HCT116 (cell line): ENCODE data around the gene ZNF524. TPM values are rescaled to one million over a fixed set of nuclear protein-coding genes. Genes with fewer than 3 reads are reported as not detected.

Experiments used
- ATAC-seq: fragments of 200-7000 bp; cut with Tn5 transposase; 2 replicates; pipeline ENCODE4 v1.9.1; 2020; ENCODE audit warnings: mild to moderate bottlenecking, moderate library complexity
- BruUV-seq: library from RNA; stranded (reverse); fragments of 400-500 nt; replicated peaks from 2 replicates; lab custom pipeline; 2021; lab: Mats Ljungman, UMichigan
- CTCF ChIA-PET: fragments of 300-600 bp; sonication (Branson Sonifier 250); formaldehyde crosslinking; loops from one replicate; lab custom pipeline; 2021; ENCODE audit warnings: antibody characterized with exemption; lab: Charles Lee
- POLR2A ChIA-PET: fragments of 300-600, 350-600 bp; sonication (Branson Sonifier 250); formaldehyde crosslinking; loops from one replicate; lab custom pipeline; 2021; ENCODE audit warnings: antibody characterized with exemption; lab: Charles Lee
- RAD21 ChIA-PET, 2 experiments: fragments of 300-600 bp; sonication (Branson Sonifier 250); formaldehyde crosslinking; loops; one replicate each; lab custom pipeline; 2023; ENCODE audit warnings: low total read pairs in 2 of 2; ENCODE audit not compliant: uncharacterized antibody in 2 of 2, unreplicated experiment in 2 of 2, low non-redundant PET in 1 of 2; lab: Charles Lee
- DNase-seq: peaks from one replicate; pipeline ENCODE4 v3.0.0-alpha.2; 2010; ENCODE audit warnings: low read depth, low spot score
- H2AFZ ChIP-seq: fragments of 200-600 bp; shearing (Covaris generic), sonication (generic); 2 replicates; pipeline ENCODE4 v1.6.1; 2017; ENCODE audit warnings: low read depth, mixed run types, mixed read lengths, antibody characterized with exemption, low read length; ENCODE audit not compliant: poor library complexity, severe bottlenecking
- H3K27ac ChIP-seq: 2 replicates; pipeline ENCODE4 v1.5.1; 2012; ENCODE audit warnings: low read depth, low read length
- H3K27me3 ChIP-seq: fragments of 200-600 bp; sonication (generic); 2 replicates; pipeline ENCODE4 v1.6.1; 2016; ENCODE audit warnings: mixed run types, low read length, mixed read lengths; ENCODE audit not compliant: insufficient read depth
- H3K36me3 ChIP-seq, 2 experiments: fragments of 200-500 bp in 1 of 2; fragments of 200-600 bp in 1 of 2; sonication (Bioruptor generic) in 1 of 2; sonication (generic) in 1 of 2; 2 replicates each; pipeline versions ENCODE4 v1.5.1 to v1.6.1; 2014 to 2016; ENCODE audit warnings: low read length in 2 of 2, inconsistent platforms in 1 of 2, mixed read lengths in 1 of 2, mixed run types in 1 of 2; ENCODE audit not compliant: insufficient read depth in 2 of 2, control insufficient read depth in 1 of 2
- H3K4me1 ChIP-seq, 2 experiments: fragments of 200-600 bp in 1 of 2; sonication (generic) in 1 of 2; 2 replicates each; pipeline versions ENCODE4 v1.5.1 to v1.6.1; 2012 to 2017; ENCODE audit warnings: low read length in 2 of 2, inconsistent platforms in 1 of 2, mild to moderate bottlenecking in 1 of 2, mixed read lengths in 1 of 2, mixed run types in 1 of 2, moderate library complexity in 1 of 2; ENCODE audit not compliant: insufficient read depth in 2 of 2, control insufficient read depth in 1 of 2
- H3K4me2 ChIP-seq: fragments of 200-600 bp; sonication (generic); 2 replicates; pipeline ENCODE4 v1.6.1; 2017; ENCODE audit warnings: mixed run types, low read length, mixed read lengths
- H3K4me3 ChIP-seq, 2 experiments: fragments of 200-600 bp in 1 of 2; sonication (generic) in 1 of 2; replicated peaks in 1 of 2; 2 replicates each; pipeline ENCODE4 v1.5.1; 2011 to 2016; ENCODE audit warnings: low read length in 2 of 2, control low read depth in 1 of 2, low read depth in 1 of 2, mild to moderate bottlenecking in 1 of 2, mixed read lengths in 1 of 2, mixed run types in 1 of 2
- H3K79me2 ChIP-seq: fragments of 200-600 bp; sonication (generic); 2 replicates; pipeline ENCODE4 v1.6.1; 2017; ENCODE audit warnings: mild to moderate bottlenecking, mixed run types, low read length, moderate library complexity, mixed read lengths; ENCODE audit not compliant: insufficient read depth
- H3K9ac ChIP-seq: fragments of 200-600 bp; sonication (generic); 2 replicates; pipeline ENCODE4 v1.6.1; 2016; ENCODE audit warnings: low read length, mixed read lengths
- H3K9me2 ChIP-seq: fragments of 200-600 bp; sonication (generic), shearing (Covaris generic); 2 replicates; pipeline ENCODE4 v1.6.1; 2017; ENCODE audit warnings: mixed run types, mild to moderate bottlenecking, moderate library complexity; ENCODE audit not compliant: insufficient read depth
- H3K9me3 ChIP-seq, 2 experiments: fragments of 200-500 bp in 1 of 2; fragments of 200-600 bp in 1 of 2; sonication (Bioruptor generic) in 1 of 2; sonication (generic) in 1 of 2; 2 replicates each; pipeline ENCODE4 v1.6.1; 2014 to 2017; ENCODE audit warnings: low read length in 2 of 2, mixed read lengths in 2 of 2, inconsistent platforms in 1 of 2, low read depth in 1 of 2, mild to moderate bottlenecking in 1 of 2, mixed run types in 1 of 2, moderate library complexity in 1 of 2; ENCODE audit not compliant: control insufficient read depth in 1 of 2, insufficient read depth in 1 of 2
- H4K20me1 ChIP-seq: fragments of 200-600 bp; sonication (generic), shearing (Covaris generic); 2 replicates; pipeline ENCODE4 v1.6.1; 2017; ENCODE audit warnings: mixed run types, mild to moderate bottlenecking, moderate library complexity; ENCODE audit not compliant: insufficient read depth
- ATF3 ChIP-seq: IDR thresholded peaks from 2 replicates; pipeline ENCODE4 v1.6.1; 2012
- CEBPB ChIP-seq: IDR thresholded peaks from 2 replicates; pipeline ENCODE4 v1.6.1; 2012; ENCODE audit warnings: low read depth
- CTCF ChIP-seq, 3 experiments: fragments of 200-600 bp in 1 of 3; sonication (generic) in 1 of 3; IDR thresholded peaks in 2 of 3; conservative IDR thresholded peaks in 1 of 3; 2 replicates each; pipeline ENCODE4 v1.5.1; 2012 to 2017; ENCODE audit warnings: low read depth in 2 of 3, low read length in 2 of 3, antibody characterized with exemption in 1 of 3, borderline replicate concordance in 1 of 3, control low read depth in 1 of 3, mild to moderate bottlenecking in 1 of 3, mixed read lengths in 1 of 3, mixed run types in 1 of 3, moderate library complexity in 1 of 3; ENCODE audit not compliant: insufficient read depth in 1 of 3
- EGR1 ChIP-seq: IDR thresholded peaks from 2 replicates; pipeline ENCODE4 v1.6.1; 2012; ENCODE audit warnings: low read depth
- ELF1 ChIP-seq: IDR thresholded peaks from 2 replicates; pipeline ENCODE4 v1.6.1; 2012; ENCODE audit warnings: low read depth, borderline replicate concordance
- EZH2 ChIP-seq: fragments of 200-600 bp; sonication (generic); IDR thresholded peaks from 2 replicates; pipeline ENCODE4 v1.6.1; 2017; ENCODE audit warnings: antibody characterized with exemption, mixed run types
- FOSL1 ChIP-seq: IDR thresholded peaks from 2 replicates; pipeline ENCODE4 v1.6.1; 2012; ENCODE audit warnings: low read depth
- JUND ChIP-seq: IDR thresholded peaks from 2 replicates; pipeline ENCODE4 v1.6.1; 2012
- POLR2A ChIP-seq: IDR thresholded peaks from 2 replicates; pipeline ENCODE4 v1.7.0; 2011; ENCODE audit warnings: borderline replicate concordance; ENCODE audit not compliant: insufficient read depth, insufficient read length; ENCODE audit errors: extremely low read depth
- POLR2AphosphoS5 ChIP-seq: IDR thresholded peaks from 2 replicates; pipeline ENCODE4 v1.6.1; 2011; ENCODE audit warnings: mild to moderate bottlenecking, low read depth, low read length, moderate library complexity
- RAD21 ChIP-seq: IDR thresholded peaks from 2 replicates; pipeline ENCODE4 v1.6.1; 2012; ENCODE audit warnings: low read depth, mild to moderate bottlenecking
- REST ChIP-seq: IDR thresholded peaks from 2 replicates; pipeline ENCODE4 v1.6.1; 2012; ENCODE audit warnings: low read depth
- SIN3A ChIP-seq: IDR thresholded peaks from 2 replicates; pipeline ENCODE4 v1.6.1; 2012; ENCODE audit warnings: low read depth
- SP1 ChIP-seq: IDR thresholded peaks from 2 replicates; pipeline ENCODE4 v1.6.1; 2012; ENCODE audit warnings: low read depth
- SRF ChIP-seq: IDR thresholded peaks from 2 replicates; pipeline ENCODE4 v1.6.1; 2012; ENCODE audit warnings: low read depth
- TCF7L2 ChIP-seq: IDR thresholded peaks from 2 replicates; pipeline ENCODE4 v1.7.0; 2011; ENCODE audit warnings: borderline replicate concordance, inconsistent platforms; ENCODE audit not compliant: insufficient read depth, insufficient read length; ENCODE audit errors: extremely low read depth
- YY1 ChIP-seq: IDR thresholded peaks from 2 replicates; pipeline ENCODE4 v1.6.1; 2011; ENCODE audit warnings: low read length, low read depth, moderate library complexity, mild to moderate bottlenecking; ENCODE audit not compliant: insufficient replicate concordance; ENCODE audit errors: extremely low read depth
- ZBTB33 ChIP-seq: IDR thresholded peaks from 2 replicates; pipeline ENCODE4 v1.6.1; 2011; ENCODE audit warnings: mild to moderate bottlenecking, low read length, moderate library complexity; ENCODE audit not compliant: insufficient replicate concordance; ENCODE audit errors: extremely low read depth
- ZFX ChIP-seq: fragments of 450-650 bp; IDR thresholded peaks from 2 replicates; pipeline ENCODE4 v1.6.1; 2017
- ZNF274 ChIP-seq: fragments of 200-500 bp; sonication (Bioruptor generic); IDR thresholded peaks from 2 replicates; pipeline ENCODE4 v1.6.1; 2014; ENCODE audit warnings: mild to moderate bottlenecking, low read depth, low read length, inconsistent platforms
- intact Hi-C: fragments of 100-400 bp; cut with micrococcal nuclease; formaldehyde crosslinking; loops from 2 replicates; pipeline ENCODE4 v1.10.0; 2022
- total RNA-seq: library from RNA; stranded (reverse); gene quantifications from one replicate; pipeline ENCODE4 v1.2.1, GENCODE V29; 2021; ENCODE audit not compliant: unreplicated experiment

The ZNF524 gene
- total RNA-seq, 1 experiment from 2014 or later, result 17.2 TPM

GRCh38 chr19:55646889-55647731, 47.0 kb downstream of the ZNF524 start:
- ChIA-PET RAD21 (no interaction called here), CTCF (no interaction called here), POLR2A (interaction anchor here (0.6 kb wide), 1 partner anchor 43 kb away, joined by 3 read pairs; no protein-coding TSS in a partner anchor)
- H4K20me1 ChIP-seq, result no peaks in the 10 kb centered on the region
- no peak for TF ChIP-seq SRF
- TF ChIP-seq POLR2AphosphoS5, result no peak
- TF ChIP-seq RAD21, result no peak
- TF ChIP-seq FOSL1, result no peak
- TF ChIP-seq JUND, result no peak
- no peak for TF ChIP-seq SP1
- no peak for TF ChIP-seq EZH2
- TF ChIP-seq ATF3, result no peak
- TF ChIP-seq ELF1, result no peak
- no peak for TF ChIP-seq ZNF274
- TF ChIP-seq EGR1, result no peak
- no peak for TF ChIP-seq TCF7L2
- TF ChIP-seq ZBTB33, result no peak
- TF ChIP-seq CTCF (IDR thresholded peaks at IDR 0.05 in 2 of 3, conservative IDR thresholded peaks at IDR 0.05 in 1 of 3; ENCODE audit: borderline replicate concordance in 1 of 3, insufficient read depth in 1 of 3, low read depth in 2 of 3, low read length in 2 of 3), result no peak
- no peak for TF ChIP-seq REST
- TF ChIP-seq CEBPB, result no peak
- TF ChIP-seq YY1, result no peak
- no peak for TF ChIP-seq POLR2A
- TF ChIP-seq SIN3A, result no peak
- TF ChIP-seq ZFX, result no peak
- no peaks in the 10 kb centered on the region for H3K9me2 ChIP-seq
- no peak overlapping the region for H3K9ac ChIP-seq
- no peak for DNase-seq
- H3K27ac ChIP-seq, result peak overlapping the region; percentile 18; the same call in 1 of the 2 replicates
- H3K27me3 ChIP-seq, result no peaks in the 10 kb centered on the region
- no peaks in the 10 kb centered on the region for H3K9me3 ChIP-seq
- H3K4me1 ChIP-seq, result peaks cover 6 to 25% of the 10 kb centered on the region in 2 experiments; a peak in 3 of 4 replicates
- peaks cover 35% of the 10 kb centered on the region for H3K79me2 ChIP-seq
- H3K36me3 ChIP-seq, result peaks cover 10 to 12% of the 10 kb centered on the region in 2 experiments; a peak in 3 of 4 replicates
- H2AFZ ChIP-seq, result no peak overlapping the region
- no peak for ATAC-seq
- no TSS peak for BruUV-seq
- intact Hi-C loops, result no loop called here
- H3K4me2 ChIP-seq, result no peak overlapping the region
- no peak overlapping the region for H3K4me3 ChIP-seq
